A549 (cell line): Measurements from ENCODE around the gene COMT. TPM values are rescaled to one million over a fixed set of nuclear protein-coding genes. Genes with fewer than 3 reads are reported as not detected.

Source experiments
- ATAC-seq, 2 experiments: fragments of 200-7000 bp in 1 of 2; fragments of >200 bp in 1 of 2; cut with Nextera tagmentation in 1 of 2; cut with Tn5 transposase in 1 of 2; 3 replicates each; pipeline versions ENCODE4 v1.8.0 to v1.9.1; 2018 to 2020; ENCODE audit warnings: mild to moderate bottlenecking in 1 of 2, moderate library complexity in 1 of 2
- CTCF ChIA-PET: fragments of 300-600 bp; sonication (Branson Sonifier 250); formaldehyde crosslinking; extraction: SDS; loops from one replicate; lab custom pipeline; 2021; ENCODE audit warnings: antibody characterized with exemption, inconsistent platforms; lab: Yijun Ruan, JAX
- POLR2A ChIA-PET: fragments of 350-600 bp; formaldehyde crosslinking; extraction: SDS; loops from one replicate; lab custom pipeline; 2021; ENCODE audit warnings: antibody characterized with exemption, inconsistent platforms; lab: Yijun Ruan, JAX
- DNase-seq, 2 experiments: peaks; one replicate each; pipeline versions ENCODE4 v3.0.0 to v3.0.0-alpha.2; 2011 to 2016; ENCODE audit warnings: low read depth in 1 of 2, low spot score in 1 of 2
- FAIRE-seq: peaks from 2 replicates; lab custom pipeline; 2011; peaks lifted over from hg19 to GRCh38; lab: Jason Lieb, UNC
- H3K27ac ChIP-seq, 2 experiments: fragments of >200 bp; sonication (Bioruptor Twin); formaldehyde crosslinking; 3 replicates each; pipeline ENCODE4 v1.5.1; 2016 to 2017
- H3K4me1 ChIP-seq: fragments of >200 bp; sonication (Bioruptor Twin); formaldehyde crosslinking; 3 replicates; pipeline ENCODE4 v1.6.1; 2016
- H3K4me2 ChIP-seq: fragments of >200 bp; sonication (Bioruptor Twin); formaldehyde crosslinking; 3 replicates; pipeline ENCODE4 v1.6.1; 2016
- H3K4me3 ChIP-seq: fragments of >200 bp; sonication (Bioruptor Twin); formaldehyde crosslinking; 3 replicates; pipeline ENCODE4 v1.5.1; 2016
- H3K9me3 ChIP-seq: fragments of >200 bp; sonication (Bioruptor Twin); formaldehyde crosslinking; 3 replicates; pipeline ENCODE4 v1.6.1; 2016
- HDAC2 ChIP-seq: fragments of 200-600 bp; sonication (generic); IDR thresholded peaks from 2 replicates; pipeline ENCODE4 v1.6.1; 2016
- TP53 ChIP-seq: fragments of 250-450 bp; sonication (Bioruptor Pico); IDR thresholded peaks from 2 replicates; pipeline ENCODE4 v1.5.0; 2021; ENCODE audit warnings: mild to moderate bottlenecking, moderate library complexity
- WGBS: methylation state at CpG from one replicate; pipeline ENCODE4 v1.1.6; 2017; ENCODE audit errors: missing lambda C conversion rate; 5-methylcytosine and 5-hydroxymethylcytosine counted together
- polyA plus RNA-seq, 4 experiments: library from polyadenylated mRNA; depleted of rRNA in 3 of 4; stranded (reverse); fragments of >200 nt; fragmentation: RNase III in 1 of 4; extraction: RNeasy Plus Mini Kit Qiagen cat#74134 plus additional on column Dnase treatment in 1 of 4; gene quantifications; 2 replicates in 3 of 4; 3 replicates in 1 of 4; pipeline ENCODE4 v1.2.3, GENCODE V29; 2011 to 2017

Gene COMT
- polyA plus RNA-seq, 2 of the 4 experiments (the other 2 are of a cell fraction) = 72.3 to 125 TPM

DNA sequence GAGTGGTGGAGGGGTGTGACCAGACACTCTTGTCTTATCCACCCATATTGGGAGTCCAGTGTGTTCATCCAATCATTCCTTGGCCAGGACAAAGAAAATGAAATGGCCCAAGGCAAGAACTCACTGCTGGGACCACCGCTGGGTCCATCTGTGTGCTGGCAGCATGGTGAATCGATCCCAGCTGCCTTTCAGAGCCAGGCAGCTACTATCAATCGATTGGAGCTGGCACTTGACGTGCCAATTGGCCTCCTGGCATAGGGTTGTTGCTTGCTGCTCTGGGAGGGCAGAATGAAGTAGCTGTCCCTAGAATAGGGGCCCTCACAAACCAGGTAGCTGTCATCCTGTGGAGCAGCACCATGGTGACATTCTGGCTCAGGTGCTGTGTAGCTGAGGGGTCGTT lies 76.4 kb downstream of the COMT start:
- no peak for ATAC-seq
- DNase-seq = no peak
- TF ChIP-seq HDAC2 (no peak), TP53 (no peak)
- TF ChIP-seq, all 56 proteins: peak for 0
- ChIA-PET POLR2A (no interaction called here), CTCF (no interaction called here)
- Histone ChIP-seq H3K4me1 (peaks cover 17% of the 10 kb centered on the region), H3K4me3 (no peak overlapping the region), H3K27ac (no peak overlapping the region), H3K4me2 (no peak overlapping the region), H3K9me3 (no peaks in the 10 kb centered on the region)
- no peak for FAIRE-seq
- WGBS = 50% methylated on average over 3 of the region's 5 CpGs

Other genes starting within 250 kb of the COMT start
- 4.6 and 5.7 TPM in 2 replicates for gene SEPTIN5, start 227.3 kb upstream of the COMT start, polyA plus RNA-seq (2011; rRNA removed)
- gene SEPTIN5, start 227.3 kb upstream of the COMT start, polyA plus RNA-seq (2017; fragmentation: RNase III; extraction: RNeasy Plus Mini Kit Qiagen cat#74134 plus additional on column Dnase treatment) = 10.8 to 13.9 TPM (median 12.6 TPM) in 3 replicates
- gene GP1BB, start 218.2 kb upstream of the COMT start, polyA plus RNA-seq (2011; rRNA removed) = 0.06 and 0.25 TPM in 2 replicates
- 0.48 to 1.1 TPM (median 0.63 TPM) in 3 replicates for gene GP1BB, start 218.2 kb upstream of the COMT start, polyA plus RNA-seq (2017; fragmentation: RNase III; extraction: RNeasy Plus Mini Kit Qiagen cat#74134 plus additional on column Dnase treatment)
- gene TBX1, start 181.0 kb upstream of the COMT start, polyA plus RNA-seq (2011; rRNA removed) = 0.30 and 0.66 TPM in 2 replicates
- gene TBX1, start 181.0 kb upstream of the COMT start, polyA plus RNA-seq (2017; fragmentation: RNase III; extraction: RNeasy Plus Mini Kit Qiagen cat#74134 plus additional on column Dnase treatment) = 2.8 to 3.0 TPM (median 2.9 TPM) in 3 replicates
- gene GNB1L, start 86.9 kb upstream of the COMT start, polyA plus RNA-seq (2011; rRNA removed) = 1.6 and 1.8 TPM in 2 replicates
- 8.2 to 10.3 TPM (median 8.9 TPM) in 3 replicates for gene GNB1L, start 86.9 kb upstream of the COMT start, polyA plus RNA-seq (2017; fragmentation: RNase III; extraction: RNeasy Plus Mini Kit Qiagen cat#74134 plus additional on column Dnase treatment)
- 4.4 and 4.5 TPM in 2 replicates for gene RTL10, start 86.9 kb upstream of the COMT start, polyA plus RNA-seq (2011; rRNA removed)
- 5.1 to 5.3 TPM (median 5.1 TPM) in 3 replicates for gene RTL10, start 86.9 kb upstream of the COMT start, polyA plus RNA-seq (2017; fragmentation: RNase III; extraction: RNeasy Plus Mini Kit Qiagen cat#74134 plus additional on column Dnase treatment)
- gene TXNRD2, start within 50 bp of the COMT start, polyA plus RNA-seq (2011; rRNA removed) = 15.5 and 16.3 TPM in 2 replicates
- gene TXNRD2, start within 50 bp of the COMT start, polyA plus RNA-seq (2017; fragmentation: RNase III; extraction: RNeasy Plus Mini Kit Qiagen cat#74134 plus additional on column Dnase treatment) = 25.6 to 29.3 TPM (median 25.6 TPM) in 3 replicates
- gene ARVCF, start 75.1 kb downstream of the COMT start, polyA plus RNA-seq (2011; rRNA removed) = 0.81 and 1.1 TPM in 2 replicates
- 1.2 to 2.1 TPM (median 1.9 TPM) in 3 replicates for gene ARVCF, start 75.1 kb downstream of the COMT start, polyA plus RNA-seq (2017; fragmentation: RNase III; extraction: RNeasy Plus Mini Kit Qiagen cat#74134 plus additional on column Dnase treatment)
- 13.2 and 15.0 TPM in 2 replicates for gene TANGO2, start 79.3 kb downstream of the COMT start, polyA plus RNA-seq (2011; rRNA removed)
- 13.5 to 14.1 TPM (median 13.8 TPM) in 3 replicates for gene TANGO2, start 79.3 kb downstream of the COMT start, polyA plus RNA-seq (2017; fragmentation: RNase III; extraction: RNeasy Plus Mini Kit Qiagen cat#74134 plus additional on column Dnase treatment)
- 18.1 and 18.7 TPM in 2 replicates for gene DGCR8, start 138.5 kb downstream of the COMT start, polyA plus RNA-seq (2011; rRNA removed)
- 20.6 to 22.1 TPM (median 21.3 TPM) in 3 replicates for gene DGCR8, start 138.5 kb downstream of the COMT start, polyA plus RNA-seq (2017; fragmentation: RNase III; extraction: RNeasy Plus Mini Kit Qiagen cat#74134 plus additional on column Dnase treatment)
- gene RANBP1, start 174.3 kb downstream of the COMT start, polyA plus RNA-seq (2011; rRNA removed) = 197 and 239 TPM in 2 replicates
- 325 to 369 TPM (median 338 TPM) in 3 replicates for gene RANBP1, start 174.3 kb downstream of the COMT start, polyA plus RNA-seq (2017; fragmentation: RNase III; extraction: RNeasy Plus Mini Kit Qiagen cat#74134 plus additional on column Dnase treatment)
- 11.6 and 12.3 TPM in 2 replicates for gene TRMT2A, start 175.5 kb downstream of the COMT start, polyA plus RNA-seq (2011; rRNA removed)
- 24.1 to 28.8 TPM (median 26.8 TPM) in 3 replicates for gene TRMT2A, start 175.5 kb downstream of the COMT start, polyA plus RNA-seq (2017; fragmentation: RNase III; extraction: RNeasy Plus Mini Kit Qiagen cat#74134 plus additional on column Dnase treatment)
- 5.3 and 7.2 TPM in 2 replicates for gene ZDHHC8, start 190.0 kb downstream of the COMT start, polyA plus RNA-seq (2011; rRNA removed)
- gene ZDHHC8, start 190.0 kb downstream of the COMT start, polyA plus RNA-seq (2017; fragmentation: RNase III; extraction: RNeasy Plus Mini Kit Qiagen cat#74134 plus additional on column Dnase treatment) = 24.2 to 29.0 TPM (median 28.1 TPM) in 3 replicates
- not detected in 2 replicates for gene CCDC188, start 209.3 kb downstream of the COMT start, polyA plus RNA-seq (2011; rRNA removed)
- not detected in 3 replicates for gene CCDC188, start 209.3 kb downstream of the COMT start, polyA plus RNA-seq (2017; fragmentation: RNase III; extraction: RNeasy Plus Mini Kit Qiagen cat#74134 plus additional on column Dnase treatment)